Lung (tissue), 12 donors: ENCODE measurements around the gene ELP5. TPM values are rescaled to one million over a fixed set of nuclear protein-coding genes. Genes with fewer than 3 reads are reported as not detected.
A peak's percentile ranks its signal among the peaks of the same experiment; 100 is the strongest.

ENCODE experiments used
- ATAC-seq: fragments of 200-7000 bp; cut with Tn5 transposase; one replicate; pipeline ENCODE4 v1.9.1; 2020; ENCODE audit warnings: moderate number of reproducible peaks; ENCODE audit not compliant: insufficient read depth, low FRiP score
- DNase-seq, 3 donors: peaks; one replicate each; pipeline ENCODE4 v3.0.0-alpha.2; 2013 to 2017
- H3K27ac ChIP-seq, 2 donors: one replicate each; pipeline ENCODE4 v1.5.1; 2013; ENCODE audit warnings: mild to moderate bottlenecking in 2 of 2, moderate library complexity in 2 of 2, control low read depth in 1 of 2, inconsistent platforms in 1 of 2, low read depth in 1 of 2, low read length in 1 of 2
- H3K27me3 ChIP-seq, 3 donors: one replicate each; pipeline ENCODE4 v1.5.1; 2013; ENCODE audit warnings: low read length in 2 of 3; ENCODE audit not compliant: control insufficient read depth in 3 of 3, insufficient read depth in 3 of 3
- H3K36me3 ChIP-seq, 4 donors: one replicate each; pipeline ENCODE4 v1.5.1; 2013; ENCODE audit warnings: low read length in 4 of 4, mild to moderate bottlenecking in 1 of 4, moderate library complexity in 1 of 4; ENCODE audit not compliant: control insufficient read depth in 4 of 4, insufficient read depth in 4 of 4
- H3K4me1 ChIP-seq, 5 donors: one replicate each; pipeline ENCODE4 v1.5.1; 2013; ENCODE audit warnings: low read length in 5 of 5, mild to moderate bottlenecking in 2 of 5, moderate library complexity in 1 of 5; ENCODE audit not compliant: control insufficient read depth in 5 of 5, insufficient read depth in 5 of 5
- H3K4me3 ChIP-seq: one replicate; pipeline ENCODE4 v1.5.1; 2013; ENCODE audit warnings: mild to moderate bottlenecking, control low read depth, moderate library complexity
- H3K9ac ChIP-seq, 2 donors: one replicate each; pipeline ENCODE4 v1.5.1; 2013; ENCODE audit warnings: low read length in 2 of 2, control low read depth in 1 of 2; ENCODE audit not compliant: insufficient read depth in 1 of 2
- H3K9me3 ChIP-seq, 4 donors: one replicate each; pipeline ENCODE4 v1.5.1; 2013; ENCODE audit warnings: low read length in 3 of 4, mild to moderate bottlenecking in 1 of 4, moderate library complexity in 1 of 4; ENCODE audit not compliant: control insufficient read depth in 4 of 4, insufficient read depth in 3 of 4
- WGBS, 2 donors: extraction: QIAGEN DNeasy Blood & Tissue Kit; methylation state at CpG; one replicate each; pipeline ENCODE4 v1.1.7; 2013; 5-methylcytosine and 5-hydroxymethylcytosine counted together
- polyA plus RNA-seq, 2 donors: library from polyadenylated mRNA; stranded (reverse); fragments of 200-250 nt; gene quantifications; one replicate each; pipeline ENCODE4 v1.2.1, GENCODE V29; 2013
- total RNA-seq, 2 donors: library from RNA; depleted of rRNA in 1 of 2; stranded (reverse); fragments of >200 nt in 1 of 2; gene quantifications; one replicate each; pipeline ENCODE4 v1.2.1, GENCODE V29; 2014 to 2021
- TF ChIP-seq, protein P1 (sequence below): IDR thresholded peaks from 2 replicates; pipeline ENCODE4 v1.5.1; 2012; ENCODE audit warnings: mild to moderate bottlenecking; ENCODE audit errors: control extremely low read depth, extremely low read depth
- donor health status: control.
- donor health status: control.
- donor health status: Bipolar disorder and iron deficiency.
- donor health status: healthy.
- donor health status: DM: yes; HTN: yes; CAD: no.

ELP5 gene
- total and polyA plus RNA-seq, 4 donors, result 19.8 to 63.2 (median 36.6) TPM

- DNase-seq (peak in 2 of 3 donors; percentile 51 to 53), ATAC-seq (no peak)
- Histone ChIP-seq H3K27me3 (peaks cover 0 to 8% (median 0%) of the 10 kb centered on the region in 3 donors), H3K36me3 (no peaks in the 10 kb centered on the region), H3K4me1 (peaks cover 0 to 21% (median 4%) of the 10 kb centered on the region in 5 donors), H3K4me3 (peak overlapping the region; percentile 25), H3K9me3 (no peaks in the 10 kb centered on the region), H3K27ac (peak overlapping the region in 1 of 2 donors; percentile 85), H3K9ac (no peak overlapping the region)
- 1 to 4% methylated on average over 35 to 43 of the region's 43 CpGs for WGBS, 2 donors
- TF ChIP-seq, protein P1, sequence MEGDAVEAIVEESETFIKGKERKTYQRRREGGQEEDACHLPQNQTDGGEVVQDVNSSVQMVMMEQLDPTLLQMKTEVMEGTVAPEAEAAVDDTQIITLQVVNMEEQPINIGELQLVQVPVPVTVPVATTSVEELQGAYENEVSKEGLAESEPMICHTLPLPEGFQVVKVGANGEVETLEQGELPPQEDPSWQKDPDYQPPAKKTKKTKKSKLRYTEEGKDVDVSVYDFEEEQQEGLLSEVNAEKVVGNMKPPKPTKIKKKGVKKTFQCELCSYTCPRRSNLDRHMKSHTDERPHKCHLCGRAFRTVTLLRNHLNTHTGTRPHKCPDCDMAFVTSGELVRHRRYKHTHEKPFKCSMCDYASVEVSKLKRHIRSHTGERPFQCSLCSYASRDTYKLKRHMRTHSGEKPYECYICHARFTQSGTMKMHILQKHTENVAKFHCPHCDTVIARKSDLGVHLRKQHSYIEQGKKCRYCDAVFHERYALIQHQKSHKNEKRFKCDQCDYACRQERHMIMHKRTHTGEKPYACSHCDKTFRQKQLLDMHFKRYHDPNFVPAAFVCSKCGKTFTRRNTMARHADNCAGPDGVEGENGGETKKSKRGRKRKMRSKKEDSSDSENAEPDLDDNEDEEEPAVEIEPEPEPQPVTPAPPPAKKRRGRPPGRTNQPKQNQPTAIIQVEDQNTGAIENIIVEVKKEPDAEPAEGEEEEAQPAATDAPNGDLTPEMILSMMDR, result no peak
Observed at GRCh38 chr17:7281953-7282751, 30.1 kb downstream of the ELP5 start.

GRCh38 chr17:7282752-7283321, 30.8 kb downstream of the ELP5 start:
- Histone ChIP-seq H3K9ac (no peak overlapping the region), H3K27ac (peak overlapping the region in 1 of 2 donors; percentile 85)

GRCh38 chr17:7283471-7284216, 31.6 kb downstream of the ELP5 start:
- Histone ChIP-seq H3K9me3 (no peaks in the 10 kb centered on the region), H3K4me1 (peaks cover 0 to 21% (median 4%) of the 10 kb centered on the region in 5 donors), H3K9ac (no peak overlapping the region), H3K4me3 (no peak overlapping the region), H3K36me3 (no peaks in the 10 kb centered on the region), H3K27me3 (peaks cover 0 to 8% (median 0%) of the 10 kb centered on the region in 3 donors), H3K27ac (peak overlapping the region in 1 of 2 donors; percentile 85)
- WGBS, 2 donors, result 80 to 88% methylated on average over 18 of the region's 18 CpGs
- DNase-seq (no peak), ATAC-seq (no peak)
- TF ChIP-seq, protein P1, result no peak

More at GRCh38 chr17:7282752-7283321, 30.8 kb downstream of the ELP5 start:
- TF ChIP-seq, protein P1, result no peak
- Histone ChIP-seq H3K4me3 (no peak overlapping the region), H3K36me3 (no peaks in the 10 kb centered on the region), H3K9me3 (no peaks in the 10 kb centered on the region), H3K4me1 (peaks cover 0 to 21% (median 4%) of the 10 kb centered on the region in 5 donors), H3K27me3 (peaks cover 0 to 8% (median 0%) of the 10 kb centered on the region in 3 donors)
- ATAC-seq, result no peak
- DNase-seq, result no peak
- 58 to 59% methylated on average over 6 of the region's 6 CpGs for WGBS, 2 donors
